Endometrial microvascular endothelial cells (primary cell): ENCODE measurements around the gene EPB41L1. TPM values are rescaled to one million over a fixed set of nuclear protein-coding genes. Genes with fewer than 3 reads are reported as not detected.

Experiments used
- in situ Hi-C: cut with HindIII; loops from 2 replicates; pipeline ENCODE4 v1.10.0; 2017; ENCODE audit warnings: low sequenced_read_pairs, low pct_unique_long_range_greater_than_20kb; ENCODE audit errors: inconsistent ontology term
- total RNA-seq: library from RNA; depleted of rRNA; stranded (reverse); fragments of >200 nt; gene quantifications from one replicate; pipeline ENCODE4 v1.2.3, GENCODE V29; 2015; ENCODE audit errors: inconsistent ontology term

EPB41L1 gene
- total RNA-seq, 1 donor from 2014 or later: 22.7 TPM

- in situ Hi-C loops: no loop called here
Measured at GRCh38 chr20:36150489-36150846, 4.1 kb upstream of the EPB41L1 start.

- in situ Hi-C loops: no loop called here
Measured at GRCh38 chr20:36150847-36151539, 3.5 kb upstream of the EPB41L1 start.

- in situ Hi-C loops: no loop called here
Measured at GRCh38 chr20:36152261-36152660, 2.3 kb upstream of the EPB41L1 start.

GRCh38 chr20:36153204-36153603 lies 1.3 kb upstream of the EPB41L1 start:
- in situ Hi-C loops: no loop called here

- in situ Hi-C loops: no loop called here
Measured at GRCh38 chr20:36153736-36154699, 522 bp upstream of the EPB41L1 start.

- in situ Hi-C loops: no loop called here
Measured at GRCh38 chr20:36155629-36155971, 1.1 kb downstream of the EPB41L1 start.

- in situ Hi-C loops: no loop called here
Measured at GRCh38 chr20:36155991-36156390, 1.5 kb downstream of the EPB41L1 start.

- in situ Hi-C loops: no loop called here
Measured at GRCh38 chr20:36157610-36158009, 3.1 kb downstream of the EPB41L1 start.

- in situ Hi-C loops: no loop called here
Measured at GRCh38 chr20:36158160-36158741, 3.7 kb downstream of the EPB41L1 start.

GRCh38 chr20:36159833-36160232 lies 5.3 kb downstream of the EPB41L1 start:
- in situ Hi-C loops: no loop called here

GRCh38 chr20:36162272-36162966 lies 7.9 kb downstream of the EPB41L1 start:
- in situ Hi-C loops: no loop called here

GRCh38 chr20:36167902-36168503 lies 13.5 kb downstream of the EPB41L1 start:
- in situ Hi-C loops: no loop called here

- in situ Hi-C loops: no loop called here
Measured at GRCh38 chr20:36170542-36171215, 16.1 kb downstream of the EPB41L1 start.

GRCh38 chr20:36173451-36173933 lies 19.0 kb downstream of the EPB41L1 start:
- in situ Hi-C loops: no loop called here

GRCh38 chr20:36175016-36175415 lies 20.5 kb downstream of the EPB41L1 start:
- in situ Hi-C loops: no loop called here

GRCh38 chr20:36175475-36175995 lies 21.0 kb downstream of the EPB41L1 start:
- in situ Hi-C loops: no loop called here

GRCh38 chr20:36177716-36178115 lies 23.2 kb downstream of the EPB41L1 start:
- in situ Hi-C loops: no loop called here
